Stimulated activated CD8-positive, alpha-beta memory T cell treated with anti-CD3 and anti-CD28 coated beads, Interleukin-15, amount 100 ng/mL, for 1 hour (primary cell): ENCODE data around the gene CTDSP2.
"Not testable (repeated sequence)": the region's sequence is repeated elsewhere in the genome, so short reads cannot be mapped to it uniquely, and the experiment has no call there.

Experiments used
- DNase-seq: peaks from one replicate; pipeline ENCODE4 v3.0.0-alpha.2; 2020; ENCODE audit warnings: low read depth

The CTDSP2 gene

DNA sequence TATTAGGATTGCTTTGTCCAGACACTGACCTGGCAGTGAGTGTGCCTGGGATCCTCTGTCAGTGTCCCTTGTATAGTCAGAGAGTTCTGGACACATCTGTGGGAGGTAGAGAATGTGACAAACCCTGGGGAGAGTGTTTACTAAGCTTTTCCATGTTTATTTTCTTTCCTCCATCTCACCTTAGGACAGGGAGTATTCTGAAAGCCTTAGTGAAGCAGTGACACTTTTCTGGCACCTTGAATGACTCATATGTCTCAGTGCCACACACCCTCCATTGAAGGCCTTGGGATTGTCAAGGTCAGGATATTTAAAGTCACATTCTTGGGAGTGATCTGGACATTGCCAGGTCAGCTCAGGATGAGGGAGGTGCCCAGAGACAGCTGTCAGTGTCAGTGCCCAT is 34.9 kb upstream of the CTDSP2 start:
- no peak for DNase-seq

DNA sequence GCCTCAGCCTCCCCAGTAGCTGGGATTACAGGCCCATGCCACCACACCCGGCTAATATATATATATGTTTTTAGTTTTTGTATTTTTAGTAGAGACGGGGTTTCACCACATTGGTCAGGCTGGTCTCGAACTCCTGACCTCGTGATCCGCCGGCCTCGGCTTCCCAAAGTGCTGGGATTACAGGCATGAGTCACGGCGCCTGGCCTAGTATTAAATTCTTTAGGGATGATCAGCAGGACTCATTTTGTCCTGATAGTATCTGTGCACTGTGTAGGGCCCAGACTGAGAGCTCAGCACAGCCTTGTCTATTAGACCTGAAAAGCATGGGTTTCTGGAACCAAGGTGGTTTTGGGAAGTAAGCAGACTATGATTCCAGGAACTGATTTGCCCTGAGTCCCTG is 34.5 kb upstream of the CTDSP2 start:
- DNase-seq = not testable (repeated sequence)

DNA sequence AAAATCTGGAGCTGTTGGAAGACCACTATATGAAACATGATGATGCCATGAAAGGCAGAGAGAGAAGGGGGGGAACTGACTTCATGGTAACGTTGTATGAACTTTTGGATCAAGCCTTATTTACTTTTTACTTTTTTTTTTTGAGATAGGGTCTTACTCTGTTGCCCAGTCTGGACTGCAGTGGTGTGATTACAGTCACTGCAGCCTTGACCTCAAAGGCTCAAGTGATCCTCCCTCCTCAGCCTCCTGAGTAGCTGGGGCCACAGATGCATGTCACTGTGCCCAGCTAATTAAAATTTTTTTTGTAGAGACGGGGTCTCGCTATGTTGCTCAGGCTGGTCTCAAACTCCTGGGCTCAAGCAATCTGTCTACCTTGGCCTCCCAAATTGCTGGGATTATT is 31.3 kb upstream of the CTDSP2 start:
- no peak for DNase-seq

DNA sequence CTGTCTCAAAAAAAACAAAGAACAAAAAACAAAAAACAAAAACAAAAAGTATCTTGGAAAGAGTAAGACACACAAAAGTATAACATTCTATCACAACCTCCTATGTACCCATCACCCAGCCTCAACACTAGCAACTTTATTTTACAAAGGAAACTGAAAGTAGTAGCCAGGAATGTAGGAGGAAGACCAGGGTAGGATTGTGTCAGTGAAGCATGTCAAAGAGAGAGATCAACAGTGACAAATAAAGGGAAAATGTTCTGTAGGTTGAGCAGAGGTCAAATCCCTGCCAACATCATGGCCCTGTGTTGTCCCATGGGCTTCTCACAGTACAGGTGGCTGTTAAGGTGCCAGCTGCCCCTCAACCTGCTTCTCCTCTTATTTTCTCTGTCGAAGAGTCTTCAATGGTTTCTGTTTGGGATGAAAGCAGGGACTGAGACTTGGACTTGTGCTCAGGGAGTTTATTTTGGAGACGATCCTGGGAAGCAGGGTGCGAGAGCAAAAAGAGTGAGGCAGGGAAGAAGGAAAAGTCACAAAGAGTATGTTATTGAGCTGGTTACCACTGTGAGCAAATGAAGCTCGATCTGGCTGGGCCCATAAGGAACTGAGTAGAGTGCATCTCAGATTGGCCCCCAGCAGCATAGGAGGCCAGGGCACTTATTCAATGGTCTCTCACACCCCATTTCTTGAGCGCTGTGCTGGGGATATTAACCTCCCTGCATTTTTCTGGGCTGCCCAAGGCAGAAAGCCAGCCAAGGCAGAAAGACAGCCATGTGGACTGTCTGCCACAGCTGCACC is 29.4 kb upstream of the CTDSP2 start:
- DNase-seq = no peak

DNA sequence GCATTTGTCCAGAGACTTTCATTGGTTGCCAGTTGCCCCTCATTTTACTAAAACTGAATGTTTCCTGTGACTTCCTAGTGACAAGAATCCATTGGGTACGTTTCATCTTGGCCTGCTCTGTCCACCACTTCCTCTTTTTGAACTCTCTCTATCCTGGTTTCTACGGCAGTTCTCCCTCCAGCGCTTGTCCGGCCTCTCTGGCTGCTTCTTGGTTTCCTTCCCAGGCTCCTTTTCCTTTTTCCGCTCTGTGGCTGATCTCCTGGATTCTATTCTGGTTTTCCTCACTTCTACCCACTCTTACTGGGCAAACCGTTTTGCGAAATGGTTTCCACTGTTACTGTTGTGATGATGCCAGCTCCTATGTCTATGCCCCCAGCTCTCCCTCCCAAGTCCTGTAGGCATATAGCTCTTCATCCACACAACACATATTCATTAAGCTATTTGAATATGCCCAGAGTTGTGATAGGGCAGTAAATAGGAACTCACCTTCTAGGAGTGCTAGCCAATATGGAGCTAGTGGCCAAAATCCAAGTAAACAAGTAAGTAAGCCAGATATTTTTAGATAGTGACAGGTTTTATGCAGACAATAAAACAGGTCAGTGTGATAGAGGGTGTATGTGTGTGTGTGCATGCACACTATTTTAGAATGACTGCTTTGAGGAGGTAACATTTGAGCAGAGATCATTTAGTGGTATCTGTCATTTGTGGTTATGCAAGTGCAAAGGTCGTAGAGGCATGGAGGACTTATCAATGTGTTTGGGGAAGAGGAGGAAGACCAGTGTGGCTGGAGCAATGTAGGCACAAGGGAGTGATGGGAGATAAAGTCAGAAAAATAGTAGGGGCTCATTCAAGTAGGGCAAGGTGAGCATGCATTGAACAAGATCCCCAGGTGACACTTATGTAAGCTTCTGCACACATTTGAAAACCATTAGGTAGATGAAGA is 27.9 kb upstream of the CTDSP2 start:
- no peak for DNase-seq

DNA sequence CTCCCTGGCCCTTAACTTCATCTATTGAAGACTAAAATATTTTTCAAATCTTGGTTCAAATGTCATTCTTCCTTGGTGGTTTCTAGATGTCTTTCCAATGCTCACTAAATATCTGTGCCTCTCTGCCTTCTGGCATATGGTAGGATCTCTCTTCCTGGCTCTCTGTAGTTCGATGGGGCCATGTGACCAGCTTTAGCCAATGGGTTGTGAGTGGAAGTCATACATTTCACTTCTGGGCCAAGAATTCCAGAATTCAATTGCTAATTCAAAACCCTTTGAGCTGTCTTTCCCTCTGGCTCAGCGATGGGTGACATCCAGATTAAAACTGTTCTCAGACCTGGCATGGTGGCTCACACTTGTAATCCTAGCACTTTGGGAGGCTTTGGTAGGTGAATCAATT is 25.8 kb upstream of the CTDSP2 start:
- DNase-seq = no peak

DNA sequence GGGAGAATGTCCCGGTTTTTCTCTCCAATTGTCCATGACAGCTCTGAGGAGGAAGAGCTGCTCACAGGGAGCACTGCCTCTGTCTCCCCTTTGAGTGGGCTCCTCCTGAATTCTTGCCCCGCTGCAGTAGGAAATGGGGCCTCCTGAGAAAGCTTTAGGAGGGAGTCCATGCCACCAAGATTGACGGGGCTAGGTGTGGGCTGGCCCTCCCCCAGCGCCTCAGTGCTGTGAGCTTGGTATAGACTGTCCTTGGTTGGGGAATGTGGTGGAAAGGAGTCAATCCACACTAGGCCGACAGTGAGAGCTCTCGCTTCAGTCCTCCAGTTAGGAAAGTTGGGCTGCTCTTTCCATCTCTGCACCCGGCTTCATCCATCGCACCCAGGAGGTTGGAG is 23.4 kb upstream of the CTDSP2 start:
- no peak for DNase-seq

DNA sequence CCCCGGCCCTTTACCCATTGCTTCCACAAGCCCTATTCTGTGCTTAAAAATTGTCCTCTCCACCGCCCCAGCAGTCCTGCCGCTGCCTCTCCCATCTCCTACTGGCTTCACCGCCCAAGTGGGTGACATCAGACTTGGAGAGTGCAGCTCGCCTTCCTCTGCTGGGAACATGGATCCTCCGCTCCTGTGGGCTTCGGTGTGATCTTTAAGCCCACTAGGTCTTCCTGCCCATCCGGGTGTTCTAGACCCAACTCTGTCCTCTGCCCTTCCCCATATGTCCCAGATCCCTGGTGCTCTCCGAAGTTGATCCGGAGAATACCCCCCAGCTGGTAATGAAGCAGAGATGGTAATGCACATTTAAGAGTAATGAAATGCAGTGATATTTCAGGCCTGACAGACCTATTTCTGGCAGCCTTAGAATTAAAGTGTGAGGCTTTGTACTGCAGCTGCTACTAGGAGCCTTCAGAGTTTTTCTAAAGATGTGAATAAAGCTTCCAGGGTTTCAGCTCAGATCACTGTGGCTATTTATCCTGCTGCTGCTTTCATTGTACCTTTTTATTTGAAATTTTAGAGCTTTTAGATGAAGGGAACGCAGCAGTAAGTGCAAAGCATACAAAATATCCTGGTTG is 22.9 kb upstream of the CTDSP2 start:
- DNase-seq = no peak

DNA sequence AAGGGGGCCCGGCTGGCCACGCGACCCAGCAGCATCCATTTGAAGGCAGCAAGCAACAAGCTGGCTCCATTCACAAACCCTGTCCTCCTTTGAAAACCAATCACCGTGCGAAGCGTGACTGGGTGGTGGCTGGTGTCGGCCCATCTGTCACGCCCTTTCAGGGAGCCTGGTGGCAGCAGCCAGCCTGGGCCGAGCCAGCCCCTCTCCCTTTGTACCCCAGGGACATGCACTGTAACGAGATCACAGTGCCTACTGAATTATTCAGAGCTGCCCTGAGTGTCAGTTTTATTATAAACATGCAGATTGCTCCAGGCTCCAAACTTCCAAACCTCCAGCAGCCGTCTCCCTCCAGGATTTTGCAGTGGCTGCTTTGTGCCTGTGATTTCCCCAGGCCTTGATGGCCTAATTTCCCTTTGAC is 22.3 kb upstream of the CTDSP2 start:
- DNase-seq = no peak

DNA sequence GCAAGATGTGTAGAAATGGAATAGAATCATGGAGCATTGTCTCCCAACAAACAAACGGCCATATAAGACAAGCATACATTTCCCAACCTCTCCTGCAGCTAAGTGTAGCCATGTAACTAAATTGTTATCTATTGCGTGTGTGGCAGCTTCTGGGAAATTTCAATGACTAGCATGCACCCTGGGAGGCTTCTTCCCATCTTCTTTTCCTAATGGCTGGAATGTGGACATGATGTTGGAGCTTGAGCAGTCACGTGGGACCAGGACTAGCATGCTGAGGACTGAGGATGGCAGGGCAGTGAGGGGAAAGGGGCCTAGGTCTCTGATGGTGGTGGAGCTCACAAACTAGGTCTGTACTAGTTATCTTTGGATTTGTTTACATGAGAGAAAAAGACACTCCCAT is 21.7 kb upstream of the CTDSP2 start:
- no peak for DNase-seq

DNA sequence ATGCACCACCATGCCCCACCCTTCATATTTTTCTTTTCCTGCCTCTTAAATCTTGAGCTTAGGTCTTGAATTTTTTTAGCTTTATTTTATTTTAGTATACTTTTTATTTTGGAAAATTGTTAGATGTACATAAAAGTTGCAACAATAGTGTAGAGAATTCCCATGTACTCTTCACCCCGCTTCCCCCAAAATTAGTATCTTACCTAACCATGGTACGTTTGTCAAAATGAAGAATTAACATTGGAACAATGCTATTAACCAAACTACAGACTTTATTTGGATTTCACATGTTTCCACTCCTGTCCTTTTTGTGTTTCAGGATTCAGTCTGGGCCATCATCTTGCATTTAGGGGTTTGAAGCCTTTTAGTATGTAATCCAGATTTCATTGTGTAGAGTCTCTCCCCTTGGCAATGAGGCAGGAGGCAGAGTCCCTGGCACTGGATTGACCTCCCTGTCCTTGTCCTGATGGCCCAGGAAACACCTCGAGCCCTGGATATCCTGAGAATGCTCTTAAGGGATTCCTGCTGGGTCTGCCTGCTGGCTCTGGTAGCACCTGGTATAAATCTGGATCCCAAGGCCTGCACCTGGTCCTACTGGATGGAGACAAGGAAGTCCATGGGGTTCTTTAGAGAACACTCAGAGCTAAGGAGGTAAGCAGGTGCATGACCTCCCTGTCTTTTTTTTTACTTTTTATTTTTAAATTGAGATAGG is 19.9 kb upstream of the CTDSP2 start:
- no peak for DNase-seq

DNA sequence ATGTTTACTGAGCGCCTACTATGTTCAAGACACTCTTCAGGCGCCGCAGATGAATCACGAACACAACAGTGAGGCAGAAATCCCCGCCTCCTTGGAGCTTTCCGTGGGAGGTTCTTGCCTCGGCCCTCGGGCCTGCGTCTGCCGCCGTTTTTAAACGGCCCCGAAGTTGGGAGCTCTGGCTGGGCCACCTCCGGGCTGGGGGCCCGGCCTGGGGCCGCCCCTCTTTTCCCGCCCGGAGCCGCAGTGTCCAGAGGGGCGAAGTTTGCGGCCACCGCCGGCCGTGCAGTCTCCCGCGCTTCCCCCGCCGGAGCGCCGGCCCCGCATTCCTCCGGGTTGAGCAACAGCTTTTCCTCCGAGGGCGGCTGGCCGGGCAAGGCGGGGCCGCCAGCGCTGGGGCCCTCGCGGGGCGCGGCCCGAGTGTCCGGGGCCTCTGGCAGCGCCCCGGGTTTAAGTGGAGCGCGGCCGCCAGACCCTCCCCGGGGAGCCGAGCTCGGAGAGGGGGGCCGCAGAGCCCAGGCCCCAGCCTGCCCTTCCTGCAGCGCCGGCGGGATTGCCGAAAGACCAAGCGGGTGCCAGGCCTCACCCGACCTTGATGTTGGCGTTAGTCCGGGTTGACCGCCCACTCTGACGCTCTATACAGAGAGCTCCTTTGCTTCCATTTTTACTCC is 18.7 kb upstream of the CTDSP2 start:
- no peak for DNase-seq

DNA sequence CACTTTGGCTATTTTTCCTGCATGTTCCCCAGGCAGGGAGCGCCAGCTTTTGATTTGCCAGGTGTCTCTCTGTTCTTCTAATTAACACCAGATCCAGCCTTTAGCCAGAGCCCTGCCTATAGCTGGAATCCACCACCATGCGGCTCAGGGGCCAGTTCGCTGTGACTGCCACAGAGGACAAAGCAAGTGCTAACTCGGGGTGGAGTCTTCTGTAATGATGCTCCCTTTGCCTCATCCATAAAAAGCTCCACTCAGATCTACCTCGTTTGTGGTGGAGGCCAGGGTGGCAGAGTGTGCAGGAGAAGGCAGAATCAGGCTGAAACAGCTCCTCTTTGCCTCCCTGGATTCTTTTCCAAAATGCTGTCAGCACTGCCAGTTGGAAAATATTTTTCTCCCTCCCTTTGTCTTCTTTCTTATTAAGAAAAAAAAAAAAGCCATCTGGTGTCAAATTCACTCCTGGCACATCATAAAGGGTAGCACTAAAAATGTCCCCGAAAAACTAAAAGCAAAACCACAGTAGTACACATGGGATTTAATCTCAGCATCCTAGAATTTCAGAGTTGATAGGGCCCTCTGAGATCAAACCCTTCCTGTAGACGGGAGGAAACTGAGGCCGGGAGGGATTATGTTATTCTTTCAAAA is 18.0 kb upstream of the CTDSP2 start:
- DNase-seq = no peak

DNA sequence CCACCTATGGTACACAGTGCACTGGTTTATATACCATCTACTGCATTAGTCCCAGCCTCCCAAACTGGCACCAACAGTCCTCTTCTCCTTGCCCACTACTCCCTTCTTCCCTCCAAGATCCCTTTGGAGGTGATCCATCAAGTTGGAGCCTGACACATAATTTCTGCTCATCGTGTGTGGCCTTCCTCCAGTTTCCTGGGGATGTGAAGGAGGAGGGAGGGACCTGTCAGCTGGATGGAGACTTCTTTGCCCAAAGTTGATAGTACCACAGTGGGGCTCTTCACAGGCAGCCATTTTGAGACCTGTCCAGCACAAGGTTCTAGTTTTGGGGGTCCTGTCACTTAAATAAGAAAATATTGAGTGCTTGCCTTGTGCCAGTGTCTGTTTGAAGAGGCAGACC is 17.1 kb upstream of the CTDSP2 start:
- DNase-seq = no peak

DNA sequence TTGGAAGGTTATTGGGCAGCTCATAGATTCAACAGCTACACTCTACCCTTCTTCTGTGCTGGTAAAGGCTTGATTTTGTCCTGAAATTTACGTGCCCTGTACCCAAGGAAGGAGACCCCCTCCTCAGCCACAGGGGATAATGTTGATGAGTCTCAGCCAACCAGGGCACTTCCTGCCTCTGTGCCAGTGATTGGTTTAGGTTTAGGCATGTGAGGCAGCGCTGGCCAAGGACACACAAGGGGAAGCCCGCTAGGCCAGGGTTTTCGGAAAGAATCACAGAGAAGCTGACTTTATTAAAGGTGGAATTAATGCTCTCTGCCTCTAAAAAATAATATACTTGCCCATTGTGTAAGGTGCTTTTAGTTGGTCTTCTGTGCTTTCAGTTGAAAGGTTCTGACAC is 15.4 kb upstream of the CTDSP2 start:
- no peak for DNase-seq

DNA sequence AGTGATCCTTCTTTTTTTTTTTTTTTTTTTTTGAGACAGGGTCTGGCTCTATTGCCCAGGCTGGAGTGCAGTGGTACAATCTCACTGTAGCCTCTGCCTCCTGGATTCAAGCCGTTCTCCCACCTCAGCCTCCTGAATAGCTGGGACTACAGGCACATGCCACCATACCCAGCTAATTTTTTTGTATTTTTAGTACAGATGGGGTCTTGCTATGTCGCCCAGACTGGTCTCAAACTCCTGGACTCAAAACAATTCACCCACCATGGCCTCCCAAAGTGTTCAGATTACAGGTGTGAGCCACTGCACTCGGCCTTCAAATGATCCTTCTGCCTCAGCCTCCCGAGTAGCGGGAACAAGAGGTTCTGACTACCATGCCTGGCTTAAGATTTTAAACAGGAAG is 14.4 kb upstream of the CTDSP2 start:
- DNase-seq = not testable (repeated sequence)

DNA sequence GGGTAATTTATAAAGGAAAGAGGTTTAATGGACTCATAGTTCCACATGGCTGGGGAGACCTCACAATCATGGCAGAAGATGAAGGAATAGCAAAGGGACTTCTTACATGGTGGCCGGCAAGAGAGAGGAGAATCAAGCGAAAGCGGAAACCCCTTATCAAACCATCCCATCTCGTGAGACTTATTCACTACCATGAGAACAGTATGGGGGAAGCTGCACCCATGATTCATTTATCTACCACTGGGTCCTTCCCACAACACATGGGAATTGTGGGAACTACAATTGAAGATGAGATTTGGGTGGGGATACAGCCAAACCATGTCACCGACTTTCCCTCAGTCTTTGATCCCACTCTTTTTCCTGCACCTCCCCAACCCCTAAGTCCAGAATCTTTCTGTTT is 12.6 kb upstream of the CTDSP2 start:
- DNase-seq = no peak

DNA sequence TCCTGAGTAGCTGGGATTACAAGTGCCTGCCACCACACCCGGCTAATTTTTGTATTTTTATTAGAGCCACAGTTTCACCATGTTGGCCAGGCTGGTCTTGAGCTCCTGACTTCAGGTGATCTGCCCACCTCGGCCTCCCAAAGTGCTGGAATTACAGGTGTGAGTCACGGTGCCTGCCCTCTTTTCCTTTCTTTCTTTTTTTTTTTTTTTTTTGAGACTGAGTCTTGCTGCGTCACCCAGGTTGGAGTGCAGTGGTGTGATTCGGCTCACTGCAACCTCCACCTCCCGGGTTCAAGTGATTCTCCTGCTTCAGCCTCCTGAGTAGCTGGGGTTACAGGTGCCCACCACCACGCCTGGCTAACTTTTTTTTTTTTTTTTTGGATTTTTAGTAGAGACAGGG is 11.6 kb upstream of the CTDSP2 start:
- not testable (repeated sequence) for DNase-seq

DNA sequence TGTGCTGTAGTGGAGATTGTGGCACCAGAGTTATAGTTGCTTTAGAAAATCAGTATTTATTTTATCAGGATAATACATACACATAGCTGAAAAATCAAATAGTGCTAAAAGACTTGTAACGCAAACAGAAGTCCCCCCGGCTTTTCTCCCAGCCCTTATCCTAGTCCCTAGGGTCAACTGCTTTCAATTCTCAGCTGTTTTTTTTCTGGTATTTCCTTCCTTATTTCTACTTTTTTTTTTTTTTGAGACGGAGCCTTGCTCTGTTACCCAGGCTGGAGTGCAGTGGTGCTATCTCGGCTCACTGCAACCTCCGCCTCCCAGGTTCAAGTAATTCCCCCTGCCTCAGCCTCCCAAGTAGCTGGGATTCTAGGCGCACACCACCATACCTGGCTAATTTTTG is 8.4 kb upstream of the CTDSP2 start:
- DNase-seq = no peak

DNA sequence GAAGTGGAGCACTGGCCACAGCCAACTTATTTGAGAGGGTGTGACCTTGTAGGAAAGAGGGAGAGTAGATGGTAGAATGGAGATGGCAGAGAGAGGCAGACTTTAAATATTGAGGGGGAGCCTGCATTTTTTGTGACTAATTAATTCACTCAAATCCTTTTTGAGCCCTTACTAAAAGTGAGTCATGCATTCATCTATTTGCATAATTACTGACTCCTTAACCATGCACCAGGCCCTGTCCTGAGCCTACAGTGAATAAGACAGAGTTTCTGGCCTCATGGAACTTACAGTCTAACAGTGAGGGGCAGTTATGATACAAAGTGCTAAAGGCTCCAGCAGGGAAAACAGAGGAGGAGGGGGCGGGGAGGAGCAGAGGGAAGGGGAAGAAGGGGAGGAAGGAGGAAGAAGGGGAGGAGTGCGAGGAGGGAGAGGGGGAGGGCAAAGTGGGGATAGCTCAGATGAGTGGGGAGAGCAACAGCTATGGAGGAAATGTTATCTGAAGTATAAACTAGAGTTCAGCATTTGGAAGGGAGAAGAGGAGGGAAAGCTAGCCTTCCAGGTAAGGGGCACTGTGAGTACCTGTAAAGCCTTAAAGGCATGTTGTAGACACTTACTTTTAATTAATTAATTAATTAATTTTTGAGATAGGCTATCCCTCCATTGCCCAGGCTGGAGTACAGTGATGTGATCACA is 7.5 kb upstream of the CTDSP2 start:
- DNase-seq = no peak
